ENCODE results near the gene MBLAC1. TPM values are rescaled to one million over a fixed set of nuclear protein-coding genes. Genes with fewer than 3 reads are reported as not detected.

Gene MBLAC1
- total and polyA plus RNA-seq, 9 of the 15 experiments (the other 6 are each of a cell fraction or from before 2014, with no cell fraction given): 0.03 to 3.1 (median 0.52) TPM

DNA sequence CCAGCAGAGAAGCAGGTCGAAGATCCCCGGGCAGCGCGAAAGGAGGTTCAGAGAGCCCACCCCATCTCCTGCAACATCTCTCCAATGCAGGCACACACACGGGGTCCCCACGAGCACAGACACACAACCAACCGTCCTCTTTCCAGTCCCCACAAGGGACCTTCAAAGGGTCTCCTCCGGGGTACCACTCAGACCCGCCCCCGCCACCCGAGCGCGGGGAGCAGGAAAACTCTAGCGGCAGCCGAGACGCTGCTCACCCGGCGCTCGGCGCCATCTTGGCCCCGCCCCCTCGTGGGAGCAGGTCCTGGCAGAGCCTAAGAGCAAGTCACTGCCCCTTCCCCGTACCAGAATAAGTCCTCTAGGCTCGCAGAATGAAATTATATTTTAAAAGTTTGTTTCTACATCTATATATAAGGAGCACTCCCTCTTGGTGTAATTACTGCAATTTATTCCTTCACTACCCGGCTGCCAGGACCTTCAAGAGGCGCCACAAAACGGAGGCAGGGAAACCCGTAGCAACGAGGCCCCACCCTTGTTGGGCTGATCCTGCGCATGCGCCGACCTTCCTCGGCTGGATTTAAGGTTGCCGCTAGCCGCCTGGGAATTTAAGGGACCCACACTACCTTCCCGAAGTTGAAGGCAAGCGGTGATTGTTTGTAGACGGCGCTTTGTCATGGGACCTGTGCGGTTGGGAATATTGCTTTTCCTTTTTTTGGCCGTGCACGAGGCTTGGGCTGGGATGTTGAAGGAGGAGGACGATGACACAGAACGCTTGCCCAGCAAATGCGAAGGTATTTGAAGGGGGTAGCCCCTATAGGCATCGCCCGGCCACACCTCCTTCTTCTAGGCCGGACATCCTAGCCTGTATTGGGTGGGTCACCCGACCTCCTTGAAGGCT, 7.4 kb upstream of the MBLAC1 start, which contains the start of the genes CNPY4 and TAF6 (continued):
- TF ChIP-seq, protein P1, sequence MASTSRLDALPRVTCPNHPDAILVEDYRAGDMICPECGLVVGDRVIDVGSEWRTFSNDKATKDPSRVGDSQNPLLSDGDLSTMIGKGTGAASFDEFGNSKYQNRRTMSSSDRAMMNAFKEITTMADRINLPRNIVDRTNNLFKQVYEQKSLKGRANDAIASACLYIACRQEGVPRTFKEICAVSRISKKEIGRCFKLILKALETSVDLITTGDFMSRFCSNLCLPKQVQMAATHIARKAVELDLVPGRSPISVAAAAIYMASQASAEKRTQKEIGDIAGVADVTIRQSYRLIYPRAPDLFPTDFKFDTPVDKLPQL (IDR thresholded peaks at IDR 0.05; ENCODE audit: extremely low read depth, insufficient read length): no peak
- TF ChIP-seq ETS2 (tag; IDR thresholded peaks at IDR 0.05; ENCODE audit: borderline replicate concordance, poor library complexity, severe bottlenecking) (no peak), BACH1 (tag; IDR thresholded peaks at IDR 0.05) (no peak), E2F3 (CRISPR knock-in tag; IDR thresholded peaks at IDR 0.05) (0 out of 2 replicates have a peak, but pooled peaks have one; percentile 26), MTF1 (CRISPR knock-in tag; IDR thresholded peaks at IDR 0.05; ENCODE audit: borderline replicate concordance) (peak; percentile 74), CHD1 (IDR thresholded peaks at IDR 0.05; ENCODE audit: low read length) (no peak), ZNF133 (CRISPR knock-in tag; IDR thresholded peaks at IDR 0.05) (no peak), ZBTB1 (CRISPR knock-in tag; IDR thresholded peaks at IDR 0.05; ENCODE audit: borderline replicate concordance, low read depth) (peak; percentile 81), HDAC6 (IDR thresholded peaks at IDR 0.05; ENCODE audit: low read depth, low read length) (no peak), ZNF239 (CRISPR knock-in tag; IDR thresholded peaks at IDR 0.05) (peak; percentile 31; the same call in 1 of the 2 replicates), SAFB2 (IDR thresholded peaks at IDR 0.05; ENCODE audit: borderline replicate concordance, low read depth, low read length, severe bottlenecking) (no peak), PML (IDR thresholded peaks at IDR 0.05; ENCODE audit: low read length) (peak; percentile 86), CCAR2 (IDR thresholded peaks at IDR 0.05; ENCODE audit: low read depth, low read length) (no peak), JUN (IDR thresholded peaks at IDR 0.05; ENCODE audit: borderline replicate concordance, low read depth, low read length) (0 out of 2 replicates have a peak, but pooled peaks have one; percentile 55), JUN (CRISPR knock-in tag; IDR thresholded peaks at IDR 0.05; ENCODE audit: borderline replicate concordance) (no peak), XRCC4 (IDR thresholded peaks at IDR 0.05; ENCODE audit: extremely low read depth, insufficient read depth, insufficient read length) (no peak), ZNF695 (CRISPR knock-in tag; IDR thresholded peaks at IDR 0.05) (peak; percentile 65; the same call in 1 of the 2 replicates), THRAP3 (IDR thresholded peaks at IDR 0.05; ENCODE audit: borderline replicate concordance) (no peak; the same call in 1 of the 2 replicates)
- TF ChIP-seq, protein P2, sequence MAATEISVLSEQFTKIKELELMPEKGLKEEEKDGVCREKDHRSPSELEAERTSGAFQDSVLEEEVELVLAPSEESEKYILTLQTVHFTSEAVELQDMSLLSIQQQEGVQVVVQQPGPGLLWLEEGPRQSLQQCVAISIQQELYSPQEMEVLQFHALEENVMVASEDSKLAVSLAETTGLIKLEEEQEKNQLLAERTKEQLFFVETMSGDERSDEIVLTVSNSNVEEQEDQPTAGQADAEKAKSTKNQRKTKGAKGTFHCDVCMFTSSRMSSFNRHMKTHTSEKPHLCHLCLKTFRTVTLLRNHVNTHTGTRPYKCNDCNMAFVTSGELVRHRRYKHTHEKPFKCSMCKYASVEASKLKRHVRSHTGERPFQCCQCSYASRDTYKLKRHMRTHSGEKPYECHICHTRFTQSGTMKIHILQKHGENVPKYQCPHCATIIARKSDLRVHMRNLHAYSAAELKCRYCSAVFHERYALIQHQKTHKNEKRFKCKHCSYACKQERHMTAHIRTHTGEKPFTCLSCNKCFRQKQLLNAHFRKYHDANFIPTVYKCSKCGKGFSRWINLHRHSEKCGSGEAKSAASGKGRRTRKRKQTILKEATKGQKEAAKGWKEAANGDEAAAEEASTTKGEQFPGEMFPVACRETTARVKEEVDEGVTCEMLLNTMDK (IDR thresholded peaks at IDR 0.05; ENCODE audit: borderline replicate concordance, insufficient read depth, low read depth, low read length, poor library complexity, severe bottlenecking): peak; percentile 16
- TF ChIP-seq, protein P3, sequence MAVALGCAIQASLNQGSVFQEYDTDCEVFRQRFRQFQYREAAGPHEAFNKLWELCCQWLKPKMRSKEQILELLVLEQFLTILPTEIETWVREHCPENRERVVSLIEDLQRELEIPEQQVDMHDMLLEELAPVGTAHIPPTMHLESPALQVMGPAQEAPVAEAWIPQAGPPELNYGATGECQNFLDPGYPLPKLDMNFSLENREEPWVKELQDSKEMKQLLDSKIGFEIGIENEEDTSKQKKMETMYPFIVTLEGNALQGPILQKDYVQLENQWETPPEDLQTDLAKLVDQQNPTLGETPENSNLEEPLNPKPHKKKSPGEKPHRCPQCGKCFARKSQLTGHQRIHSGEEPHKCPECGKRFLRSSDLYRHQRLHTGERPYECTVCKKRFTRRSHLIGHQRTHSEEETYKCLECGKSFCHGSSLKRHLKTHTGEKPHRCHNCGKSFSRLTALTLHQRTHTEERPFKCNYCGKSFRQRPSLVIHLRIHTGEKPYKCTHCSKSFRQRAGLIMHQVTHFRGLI (CRISPR knock-in tag; IDR thresholded peaks at IDR 0.05): no peak
- TF ChIP-seq, protein P4, sequence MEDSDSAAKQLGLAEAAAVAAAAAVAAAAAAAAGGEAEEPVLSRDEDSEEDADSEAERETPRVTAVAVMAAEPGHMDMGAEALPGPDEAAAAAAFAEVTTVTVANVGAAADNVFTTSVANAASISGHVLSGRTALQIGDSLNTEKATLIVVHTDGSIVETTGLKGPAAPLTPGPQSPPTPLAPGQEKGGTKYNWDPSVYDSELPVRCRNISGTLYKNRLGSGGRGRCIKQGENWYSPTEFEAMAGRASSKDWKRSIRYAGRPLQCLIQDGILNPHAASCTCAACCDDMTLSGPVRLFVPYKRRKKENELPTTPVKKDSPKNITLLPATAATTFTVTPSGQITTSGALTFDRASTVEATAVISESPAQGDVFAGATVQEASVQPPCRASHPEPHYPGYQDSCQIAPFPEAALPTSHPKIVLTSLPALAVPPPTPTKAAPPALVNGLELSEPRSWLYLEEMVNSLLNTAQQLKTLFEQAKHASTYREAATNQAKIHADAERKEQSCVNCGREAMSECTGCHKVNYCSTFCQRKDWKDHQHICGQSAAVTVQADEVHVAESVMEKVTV (CRISPR knock-in tag; IDR thresholded peaks at IDR 0.05): peak; percentile 27; the same call in 1 of the 2 replicates
